Suprapubic skin (tissue), 4 donors: ENCODE data around the gene RTL5. TPM values are rescaled to one million over a fixed set of nuclear protein-coding genes. Genes with fewer than 3 reads are reported as not detected.

Experiments used
- DNase-seq, 2 donors: peaks; one replicate each; pipeline ENCODE4 v3.0.0-alpha.2; 2019; ENCODE audit warnings: low spot score in 2 of 2
- H3K27ac ChIP-seq: fragments of 200-600 bp; sonication (generic); one replicate; pipeline ENCODE4 v1.5.1; 2019
- H3K27me3 ChIP-seq: fragments of 200-600 bp; sonication (generic); one replicate; pipeline ENCODE4 v1.5.1; 2019
- H3K36me3 ChIP-seq: fragments of 200-600 bp; sonication (generic); one replicate; pipeline ENCODE4 v1.5.1; 2019
- H3K4me1 ChIP-seq: fragments of 200-600 bp; sonication (generic); one replicate; pipeline ENCODE4 v1.5.1; 2019
- H3K4me3 ChIP-seq: fragments of 200-600 bp; sonication (generic); one replicate; pipeline ENCODE4 v1.5.1; 2019; ENCODE audit warnings: mild to moderate bottlenecking
- H3K9me3 ChIP-seq: fragments of 200-600 bp; sonication (generic); one replicate; pipeline ENCODE4 v1.5.1; 2019
- CTCF ChIP-seq, 2 donors: fragments of 200-600 bp in 1 of 2; fragments of 450-650 bp in 1 of 2; sonication (generic) in 1 of 2; IDR thresholded peaks; one replicate each; pipeline ENCODE4 v1.5.1; 2016 to 2019; ENCODE audit warnings: antibody characterized with exemption in 2 of 2, mild to moderate bottlenecking in 1 of 2, moderate library complexity in 1 of 2
- EP300 ChIP-seq: sonication (generic); formaldehyde crosslinking; IDR thresholded peaks from one replicate; pipeline ENCODE4 v1.6.1; 2017; ENCODE audit warnings: antibody characterized with exemption
- POLR2A ChIP-seq, 2 donors: fragments of 450-650 bp; IDR thresholded peaks; one replicate each; pipeline ENCODE4 v1.6.1; 2017; ENCODE audit warnings: antibody characterized with exemption in 2 of 2, mild to moderate bottlenecking in 2 of 2, moderate library complexity in 2 of 2
- POLR2AphosphoS5 ChIP-seq, 3 donors: sonication (generic); formaldehyde crosslinking; IDR thresholded peaks; one replicate each; pipeline ENCODE4 v1.6.1; 2017; ENCODE audit warnings: antibody characterized with exemption in 3 of 3
- WGBS: methylation state at CpG from one replicate; pipeline ENCODE4 v1.1.5; 2018; 5-methylcytosine and 5-hydroxymethylcytosine counted together
- total RNA-seq, 4 donors: library from RNA; depleted of rRNA; stranded (reverse); fragments of >200 nt; gene quantifications; one replicate each; pipeline ENCODE4 v1.1.0, GENCODE V29; 2016

Gene RTL5
- total RNA-seq, 4 donors from 2014 or later, result 1.2 to 2.4 (median 1.3) TPM

- Histone ChIP-seq H3K36me3 (no peaks in the 10 kb centered on the region), H3K4me3 (no peak overlapping the region), H3K27me3 (no peaks in the 10 kb centered on the region), H3K9me3 (no peaks in the 10 kb centered on the region), H3K4me1 (no peaks in the 10 kb centered on the region), H3K27ac (no peak overlapping the region)
- no peak for DNase-seq
- TF ChIP-seq CTCF (IDR thresholded peaks at IDR 0.05) (no peak), EP300 (no peak), POLR2A (IDR thresholded peaks at IDR 0.05) (no peak), POLR2AphosphoS5 (IDR thresholded peaks at IDR 0.05) (no peak)
- WGBS, result 70% methylated on average over 6 of the region's 6 CpGs
Measured at GRCh38 chrX:72113461-72113860, 18.3 kb downstream of the RTL5 start.

GRCh38 chrX:72110876-72111708 lies 20.6 kb downstream of the RTL5 start:
- no peaks in the 10 kb centered on the region for H3K36me3 ChIP-seq
- no peak for TF ChIP-seq POLR2AphosphoS5 (IDR thresholded peaks at IDR 0.05)
- TF ChIP-seq EP300, result no peak
- TF ChIP-seq POLR2A (IDR thresholded peaks at IDR 0.05), result no peak
- no peaks in the 10 kb centered on the region for H3K27me3 ChIP-seq
- no peak overlapping the region for H3K27ac ChIP-seq
- H3K9me3 ChIP-seq, result no peaks in the 10 kb centered on the region
- DNase-seq, result no peak
- 85% methylated on average over 11 of the region's 11 CpGs for WGBS
- no peaks in the 10 kb centered on the region for H3K4me1 ChIP-seq
- H3K4me3 ChIP-seq, result no peak overlapping the region

GRCh38 chrX:72110051-72110875 lies 21.5 kb downstream of the RTL5 start:
- DNase-seq, result no peak
- 57% methylated on average over 12 of the region's 13 CpGs for WGBS
- H3K4me1 ChIP-seq, result no peaks in the 10 kb centered on the region
- H3K27me3 ChIP-seq, result no peaks in the 10 kb centered on the region
- TF ChIP-seq EP300, result no peak
- TF ChIP-seq CTCF (IDR thresholded peaks at IDR 0.05), result no peak
- TF ChIP-seq POLR2AphosphoS5 (IDR thresholded peaks at IDR 0.05), result no peak
- no peak for TF ChIP-seq POLR2A (IDR thresholded peaks at IDR 0.05)
- no peak overlapping the region for H3K4me3 ChIP-seq
- H3K36me3 ChIP-seq, result no peaks in the 10 kb centered on the region
- no peak overlapping the region for H3K27ac ChIP-seq
- no peaks in the 10 kb centered on the region for H3K9me3 ChIP-seq

- 92% methylated on average over 10 of the region's 10 CpGs for WGBS
- H3K4me3 ChIP-seq, result no peak overlapping the region
Measured at GRCh38 chrX:72108666-72109065, 23.0 kb downstream of the RTL5 start.

More at GRCh38 chrX:72108666-72109065, 23.0 kb downstream of the RTL5 start:
- Histone ChIP-seq H3K36me3 (no peaks in the 10 kb centered on the region), H3K27ac (no peak overlapping the region), H3K4me1 (no peaks in the 10 kb centered on the region), H3K27me3 (no peaks in the 10 kb centered on the region), H3K9me3 (no peaks in the 10 kb centered on the region)
- no peak for TF ChIP-seq CTCF (IDR thresholded peaks at IDR 0.05)
- no peak for TF ChIP-seq EP300
- no peak for TF ChIP-seq POLR2AphosphoS5 (IDR thresholded peaks at IDR 0.05)
- no peak for DNase-seq
